Activated T-helper 1 cell treated with anti-CD3 and anti-CD28 coated beads, Interleukin-2, amount 50 U/mL, for 16 hours (primary cell): ENCODE results near the gene LTO1.

Experiments used
- DNase-seq, 2 donors: peaks; one replicate each; pipeline ENCODE4 v3.0.0-alpha.2; 2020; ENCODE audit warnings: low read depth in 1 of 2, low spot score in 1 of 2

LTO1 gene

DNA sequence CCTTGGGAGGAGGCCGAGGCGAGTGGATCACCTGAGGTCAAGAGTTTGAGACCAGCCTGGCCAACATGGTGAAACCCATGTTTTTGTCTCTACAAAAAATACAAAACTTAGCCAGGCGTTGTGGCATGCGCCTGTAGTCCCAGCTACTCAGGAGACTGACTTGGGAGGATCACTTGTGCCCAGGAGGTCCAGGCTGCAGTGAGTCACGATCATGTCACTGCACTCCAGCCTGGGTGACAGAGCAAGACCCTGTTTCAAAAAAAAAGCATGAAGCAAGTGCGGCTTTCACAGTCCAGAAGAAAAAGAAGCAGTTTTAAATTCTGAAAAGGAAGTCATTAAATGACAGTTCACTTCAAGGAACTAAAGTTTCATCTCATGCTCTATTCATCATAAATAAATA, 7.1 kb upstream of the LTO1 start:
- no peak for DNase-seq

DNA sequence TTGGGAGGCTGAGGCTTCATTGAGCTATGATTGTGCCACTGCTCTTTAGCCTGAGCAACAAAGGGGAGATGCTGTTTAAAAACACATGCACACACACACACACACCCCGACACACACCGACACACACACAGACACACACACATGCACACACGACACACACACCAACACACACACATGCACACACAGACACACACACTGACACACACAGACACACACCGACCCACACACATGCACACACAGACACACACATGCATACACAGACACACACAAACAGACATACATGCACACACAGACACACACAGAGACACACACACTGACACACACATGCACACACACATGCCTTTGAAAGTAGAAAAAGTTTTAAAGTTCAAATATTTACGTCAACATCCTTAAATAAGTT, 5.5 kb upstream of the LTO1 start:
- DNase-seq = no peak

DNA sequence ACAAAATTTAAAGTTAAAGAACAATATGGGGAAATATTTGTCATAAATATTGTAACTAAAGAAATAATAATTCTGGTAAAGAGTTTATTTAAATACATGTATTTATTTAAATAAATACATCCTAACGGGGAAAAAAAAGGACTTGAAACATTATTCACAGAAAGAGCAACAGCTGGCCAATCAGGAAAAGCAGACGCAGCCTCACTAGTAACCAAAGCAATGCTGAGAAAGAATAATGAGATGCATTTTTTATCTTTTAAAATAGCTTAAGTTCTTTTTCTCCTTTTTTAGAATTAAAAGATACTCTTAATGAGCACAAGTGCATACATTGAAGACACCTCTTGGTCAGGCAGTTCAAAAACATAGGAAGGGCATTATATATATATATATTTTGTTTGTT, 2.6 kb upstream of the LTO1 start:
- DNase-seq = no peak

DNA sequence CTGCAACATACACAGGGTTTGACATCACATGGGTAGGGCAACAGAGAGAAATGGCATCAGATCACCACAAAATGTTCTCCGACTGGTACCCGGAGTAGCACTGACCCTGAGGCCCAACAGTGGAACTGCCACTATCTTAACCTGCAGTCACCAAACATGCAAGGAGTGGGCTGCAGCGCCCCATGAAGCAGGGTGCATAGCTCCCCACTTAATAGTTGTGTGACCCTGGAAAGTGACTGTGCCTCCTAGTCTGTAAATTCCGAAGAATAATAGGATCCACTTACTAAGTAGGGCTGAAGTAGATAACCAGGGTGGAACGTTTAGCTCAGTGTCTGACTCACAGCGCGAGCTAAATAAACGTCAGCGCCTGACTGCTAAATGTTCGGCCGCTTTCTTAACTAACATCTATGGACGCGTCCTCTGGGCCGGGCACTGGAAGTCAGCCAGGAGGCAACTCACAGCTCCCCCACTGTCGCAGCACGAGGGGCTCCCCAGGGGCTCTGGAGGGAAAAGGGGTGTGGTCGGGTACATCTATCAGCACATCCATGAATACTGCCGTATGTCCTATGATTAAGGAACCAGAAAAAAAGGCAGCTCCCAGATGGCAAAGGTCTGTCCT, 777 bp downstream of the LTO1 start:
- no peak for DNase-seq

DNA sequence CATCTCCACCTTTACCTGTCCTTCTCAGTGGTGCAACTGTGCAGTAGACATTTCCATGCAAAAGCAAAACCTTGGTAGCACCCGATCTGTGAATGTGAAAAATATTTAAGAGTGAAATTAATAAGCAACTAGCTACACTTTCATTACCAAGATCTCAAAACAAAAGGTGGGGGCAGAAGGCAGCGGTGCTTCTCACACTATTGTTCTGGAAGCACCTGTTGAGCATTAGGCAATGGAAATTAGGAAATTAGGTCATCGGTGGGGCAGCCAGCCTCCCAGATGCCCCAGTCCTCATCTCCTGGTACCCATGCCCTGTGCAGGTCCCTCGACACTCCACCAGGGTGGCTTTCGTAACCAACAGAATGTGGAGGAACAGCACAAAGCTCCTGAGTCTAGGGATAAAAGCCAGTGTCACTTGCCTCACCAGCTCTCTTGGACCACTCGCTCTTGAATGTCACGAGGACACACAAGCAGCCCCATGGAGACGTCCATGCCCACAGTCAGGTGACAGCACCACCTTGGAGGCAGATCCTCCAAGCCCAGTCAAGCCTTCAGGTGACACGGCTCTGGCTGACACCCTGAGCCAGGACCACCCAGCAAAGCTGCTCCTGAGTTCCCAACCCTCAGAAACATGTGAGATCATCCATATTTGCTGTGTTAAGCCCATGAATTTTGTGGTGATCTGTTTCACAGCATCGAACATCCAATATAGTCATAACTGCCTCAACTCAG, 3.3 kb downstream of the LTO1 start:
- DNase-seq = no peak

DNA sequence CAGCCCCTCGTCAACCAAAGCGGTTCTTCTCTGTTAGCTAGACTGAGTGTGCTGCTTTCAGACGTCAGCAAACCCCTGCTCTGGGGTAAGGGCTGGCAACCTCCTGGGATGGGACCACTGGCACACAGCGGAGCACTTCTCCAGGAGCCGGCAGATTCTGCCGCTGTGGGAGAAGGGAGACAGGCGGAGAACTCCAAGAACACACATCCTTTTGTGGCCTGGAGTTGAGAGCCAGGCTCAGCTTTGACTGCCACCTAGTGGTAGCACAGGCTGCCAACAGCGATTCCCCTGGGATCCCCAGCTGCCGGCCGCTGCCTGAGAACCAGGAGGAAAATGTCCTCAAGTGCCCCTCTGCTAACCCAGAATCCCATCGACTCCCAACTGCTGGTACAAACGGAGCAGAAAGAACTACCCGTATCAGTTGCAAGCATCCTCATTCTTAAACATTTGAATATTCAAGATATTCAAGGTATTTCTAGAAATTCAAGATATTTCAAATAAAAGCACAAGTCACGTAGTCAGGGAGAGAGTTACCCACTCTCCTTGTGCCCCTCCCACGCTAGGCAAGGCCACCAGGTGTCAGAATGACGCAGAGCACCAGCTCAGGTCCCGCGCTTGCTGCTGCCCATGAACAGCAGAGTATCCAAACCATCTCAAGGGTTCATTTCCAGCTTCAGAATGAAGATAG, 4.9 kb downstream of the LTO1 start:
- peak in 1 of 2 donors; percentile 26 for DNase-seq

DNA sequence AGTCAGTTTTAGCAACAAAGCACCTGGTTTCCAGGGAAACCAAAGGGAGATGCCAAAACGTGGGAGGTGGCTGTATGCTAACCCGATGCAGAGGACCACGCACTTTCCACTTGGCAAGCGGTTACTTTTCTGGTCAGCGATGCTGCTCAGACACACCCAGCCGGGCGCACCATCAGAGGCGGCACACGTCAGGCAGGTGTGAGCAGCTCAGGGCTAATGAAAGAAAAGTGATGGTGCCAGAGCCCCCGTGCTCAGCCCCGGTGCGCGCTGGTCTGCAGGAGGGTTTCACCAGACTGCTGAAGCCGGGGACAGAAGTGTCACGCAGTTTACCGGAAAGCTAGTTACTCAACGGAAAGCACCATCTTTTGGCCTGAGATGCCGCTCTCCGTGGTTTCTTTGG, 5.7 kb downstream of the LTO1 start:
- no peak for DNase-seq

DNA sequence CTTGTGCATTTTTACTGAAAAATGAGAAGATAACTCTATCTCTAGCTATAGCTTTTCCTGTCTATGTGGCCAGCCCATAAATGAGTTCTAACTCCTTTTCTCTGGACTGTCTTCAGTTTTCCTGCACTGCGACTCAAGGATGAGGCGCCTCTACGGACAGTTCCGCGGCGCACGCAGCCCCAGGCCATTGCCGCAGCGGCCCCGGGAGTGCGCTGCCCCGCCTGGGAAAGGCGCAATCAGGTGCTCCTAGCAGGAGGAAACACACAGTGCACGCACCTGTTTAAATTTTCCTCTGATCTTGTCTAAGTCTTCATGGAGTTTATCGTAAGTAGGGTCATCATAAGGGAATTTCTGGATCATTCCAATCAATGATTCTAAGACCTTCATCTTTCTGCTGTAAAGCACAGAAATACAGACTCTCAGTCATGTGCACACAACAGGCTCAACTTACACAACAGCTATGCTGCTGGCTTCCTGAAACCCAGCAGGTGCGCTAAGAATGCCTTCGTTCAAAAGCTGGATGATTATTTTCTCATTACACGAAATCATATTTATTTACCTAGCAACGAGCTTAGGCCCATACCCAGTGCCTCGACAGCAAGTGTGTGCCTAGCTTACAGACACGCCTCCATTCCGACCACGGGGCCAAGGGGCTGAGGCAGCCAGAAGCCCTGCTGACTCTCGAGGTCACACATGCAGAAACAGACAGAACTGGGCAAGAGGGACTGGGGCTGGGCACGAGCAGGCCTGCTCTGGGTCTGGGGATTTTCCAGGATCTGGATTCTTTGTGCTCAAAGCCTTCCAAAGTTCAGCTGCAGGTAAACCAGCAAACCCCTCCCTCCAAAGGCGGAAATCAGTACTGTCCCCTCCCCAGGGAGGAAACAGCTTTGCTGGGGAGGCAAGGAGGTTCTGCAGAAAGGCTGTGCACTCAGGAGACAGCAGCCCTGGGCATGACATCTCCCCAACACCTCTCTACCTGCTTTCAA, 7.2 kb downstream of the LTO1 start:
- DNase-seq = no peak

DNA sequence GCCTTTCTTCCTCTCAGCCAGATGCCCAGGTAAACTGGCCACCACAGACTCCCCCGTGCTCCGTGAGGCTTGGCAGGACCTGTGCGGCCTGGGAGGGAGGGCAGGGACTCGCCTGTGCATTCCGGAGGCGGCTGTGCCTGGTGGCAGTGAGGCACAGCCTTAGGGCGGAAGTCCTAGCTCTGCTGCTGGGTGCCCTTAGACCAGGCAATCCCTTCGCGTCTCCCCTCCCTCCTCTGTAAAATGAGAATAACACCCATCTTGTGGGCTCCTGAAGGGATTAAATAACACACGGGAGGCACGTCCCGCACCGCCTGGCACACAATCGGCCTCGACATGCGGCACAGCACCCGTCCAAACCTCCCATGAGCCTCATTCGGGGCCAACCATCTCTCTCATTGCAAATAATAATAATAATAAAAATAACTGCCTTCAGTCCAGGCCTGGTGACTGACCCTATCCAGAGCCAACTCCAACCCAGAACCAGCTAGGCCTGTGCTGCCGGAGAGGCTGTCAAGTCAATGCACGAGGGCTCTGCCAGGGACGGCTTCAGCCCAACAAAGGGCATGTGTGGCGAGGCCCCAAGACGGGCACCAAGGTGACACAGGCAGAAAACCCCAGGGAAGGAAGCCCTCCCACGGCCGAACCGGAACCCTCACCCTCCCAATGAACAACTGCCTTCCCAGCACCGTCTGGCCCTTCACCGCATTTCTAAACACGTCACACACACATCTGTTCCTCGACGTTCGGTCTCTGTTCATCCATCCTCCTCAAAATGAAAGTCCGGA, 8.2 kb downstream of the LTO1 start:
- DNase-seq = no peak

DNA sequence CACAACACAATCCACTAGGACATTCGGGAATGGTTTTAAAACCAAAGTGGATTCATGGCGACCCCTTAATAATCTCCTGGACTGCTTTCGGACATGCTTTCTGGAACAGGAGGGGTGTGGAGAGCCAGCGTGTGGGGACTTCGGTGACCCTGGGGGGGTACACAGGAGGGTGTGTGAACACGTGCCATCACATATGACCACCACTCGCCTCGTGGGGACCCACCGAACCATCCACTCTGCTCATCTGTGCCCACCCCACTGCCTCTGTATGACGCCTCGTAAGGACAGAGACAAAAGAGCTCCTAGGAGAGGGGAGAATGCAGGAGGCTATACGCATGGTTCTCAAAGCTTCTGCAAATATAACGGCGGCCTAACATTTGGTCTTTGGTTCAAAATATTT, 8.9 kb downstream of the LTO1 start:
- no peak for DNase-seq

DNA sequence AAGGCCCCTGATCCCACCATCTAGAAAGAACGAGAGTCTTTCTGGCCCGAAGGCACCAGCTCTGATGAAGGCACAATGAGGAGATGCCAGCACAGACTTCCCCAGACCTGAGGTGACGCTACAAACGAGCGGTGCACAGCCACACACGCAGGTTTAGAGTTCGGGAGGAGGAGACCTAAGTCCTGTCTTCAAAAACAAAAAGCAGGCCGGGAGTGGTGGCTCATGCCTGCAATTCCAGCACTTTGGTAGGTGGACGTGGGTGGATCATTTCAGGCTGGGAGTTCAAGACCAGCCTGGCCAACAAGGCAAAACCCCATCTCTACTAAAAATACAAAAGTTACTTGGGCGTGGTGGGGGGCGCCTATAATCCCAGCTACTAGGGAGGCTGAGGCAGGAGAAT, 9.5 kb downstream of the LTO1 start:
- no peak for DNase-seq

DNA sequence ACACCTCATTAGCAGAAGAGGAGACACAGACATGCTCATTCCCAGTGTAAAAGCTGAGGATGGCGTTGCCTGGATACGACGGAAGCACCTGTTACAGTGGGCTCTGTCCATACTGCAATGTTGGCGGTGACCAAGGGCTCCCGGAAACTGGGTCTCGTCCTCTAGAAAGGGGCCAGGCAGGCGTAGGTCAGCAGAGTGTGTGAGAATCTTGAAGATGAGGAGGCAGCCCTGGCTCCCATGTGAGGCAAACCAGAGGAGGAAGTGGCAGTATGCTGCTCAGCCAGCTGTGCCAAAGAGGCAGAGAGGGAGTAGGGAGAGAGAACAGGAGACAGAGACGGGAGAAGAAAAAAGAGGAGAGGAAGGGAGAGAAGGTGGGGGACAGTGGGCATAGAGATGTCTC, 10.3 kb downstream of the LTO1 start:
- no peak for DNase-seq

DNA sequence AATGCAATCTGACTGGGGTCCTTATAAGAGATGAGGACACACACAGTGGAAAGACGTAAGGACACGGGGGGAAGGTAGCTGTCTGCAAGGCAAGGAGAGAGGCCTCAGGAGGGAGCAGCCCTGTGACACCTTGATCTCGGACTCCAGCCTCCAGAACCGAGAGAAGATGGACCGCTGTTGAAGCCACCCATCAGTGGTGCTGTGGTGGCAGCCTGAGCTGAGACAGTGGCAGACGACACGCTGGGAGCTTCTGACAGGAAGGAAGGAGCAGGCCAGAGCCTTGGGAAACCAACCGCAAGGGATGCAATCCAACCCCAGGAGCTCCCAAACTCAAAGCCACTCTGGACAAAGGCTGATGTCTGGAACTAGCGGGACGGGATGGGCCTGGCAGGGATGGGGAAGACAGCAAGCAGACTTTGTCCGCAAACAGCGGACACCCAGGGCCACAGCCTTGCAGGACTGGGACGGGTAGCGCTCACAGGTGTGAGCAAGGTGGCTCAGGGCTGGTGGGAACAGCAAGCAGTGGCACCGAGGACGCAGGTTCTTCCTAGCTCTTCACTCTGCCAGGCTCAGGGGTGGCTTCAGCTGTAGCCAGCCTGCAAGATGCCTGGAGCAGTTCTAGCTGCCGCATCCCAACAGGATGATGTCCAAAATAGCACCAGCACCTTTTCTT, 10.9 kb downstream of the LTO1 start:
- DNase-seq = no peak

DNA sequence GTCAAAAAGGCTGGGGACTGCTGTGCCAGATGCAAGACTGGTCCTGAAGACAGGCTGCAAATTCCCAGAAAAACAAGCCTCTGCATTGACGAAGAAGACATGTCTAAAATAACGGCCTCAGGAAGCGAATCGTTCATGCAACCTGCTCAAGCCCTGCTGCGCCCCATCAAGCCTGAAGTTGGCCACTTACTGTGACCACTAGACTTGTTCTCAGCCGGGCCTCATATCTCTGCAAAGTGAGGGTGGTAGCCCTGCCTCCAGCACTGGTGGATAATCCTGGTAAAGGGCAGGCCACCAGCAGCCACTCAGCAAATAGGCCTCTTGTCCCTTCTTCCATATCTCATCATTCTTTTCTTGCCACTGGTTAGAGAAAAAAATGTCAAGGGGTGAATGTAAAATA, 11.8 kb downstream of the LTO1 start:
- DNase-seq = no peak

DNA sequence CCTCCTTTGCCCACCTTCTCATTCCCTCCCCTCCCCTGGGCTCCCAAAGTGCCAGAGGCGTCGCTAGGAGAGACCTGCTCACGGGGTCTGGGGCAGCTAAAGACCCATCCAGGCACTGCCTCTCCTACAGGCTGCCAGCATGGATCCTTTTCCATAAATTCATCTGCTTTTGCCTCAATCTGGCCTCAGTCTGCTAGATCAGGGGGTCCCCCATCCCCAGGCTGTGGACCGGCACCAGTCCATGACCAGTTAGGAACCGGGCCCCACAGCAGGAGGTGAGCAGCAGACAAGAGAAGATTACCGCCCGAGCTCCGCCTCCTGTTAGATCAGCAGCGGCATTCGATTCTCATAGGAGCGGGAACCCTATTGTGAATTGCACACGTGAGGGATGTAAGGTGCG, 12.3 kb downstream of the LTO1 start:
- DNase-seq = no peak

DNA sequence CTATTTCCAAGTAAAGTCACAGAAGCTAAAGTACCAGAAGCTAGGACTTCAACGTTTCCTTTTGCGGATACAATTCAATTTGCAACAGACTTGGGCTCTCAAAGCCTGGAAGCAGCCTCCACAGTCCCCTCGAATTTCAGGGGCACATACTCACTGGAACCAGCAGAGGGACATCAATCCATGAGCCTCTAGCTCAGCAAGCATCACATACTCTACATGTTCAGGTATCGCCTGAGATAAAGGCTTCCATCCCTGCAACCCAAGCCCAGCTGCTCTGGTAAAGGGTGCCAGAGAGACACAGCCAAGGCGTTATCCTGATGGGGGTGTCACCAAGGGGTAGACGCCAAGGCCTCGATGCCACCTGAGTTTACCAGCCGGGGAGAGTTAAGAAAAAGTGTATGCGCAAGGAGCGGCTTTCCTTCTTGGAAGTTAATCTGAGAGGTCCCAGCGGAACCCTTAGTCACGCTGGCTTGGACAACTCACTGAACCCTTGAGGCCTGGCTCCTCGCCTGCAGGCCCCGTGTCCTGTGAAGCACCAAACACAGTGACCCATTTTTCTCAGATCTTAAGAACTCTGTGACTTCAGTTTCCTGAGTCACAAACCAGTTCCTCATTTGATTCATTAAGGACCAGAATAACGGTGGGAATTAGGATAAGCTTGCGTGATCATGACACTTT, 13.0 kb downstream of the LTO1 start:
- no peak for DNase-seq

DNA sequence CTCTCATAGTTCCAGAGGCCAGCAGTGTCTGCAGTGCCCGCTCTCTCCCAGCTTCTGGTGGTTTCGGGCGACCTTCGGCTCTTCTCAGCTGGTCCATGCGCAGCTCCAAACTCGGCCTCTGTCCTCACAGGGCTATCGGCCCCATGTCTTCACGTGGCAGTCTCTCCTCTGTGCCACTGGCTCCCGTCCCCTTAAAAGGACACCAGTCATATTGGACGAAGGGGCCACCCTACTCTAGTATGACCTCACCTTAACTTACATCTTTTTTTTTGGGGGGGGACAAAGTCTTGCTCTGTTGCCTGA, 13.8 kb downstream of the LTO1 start:
- no peak for DNase-seq

DNA sequence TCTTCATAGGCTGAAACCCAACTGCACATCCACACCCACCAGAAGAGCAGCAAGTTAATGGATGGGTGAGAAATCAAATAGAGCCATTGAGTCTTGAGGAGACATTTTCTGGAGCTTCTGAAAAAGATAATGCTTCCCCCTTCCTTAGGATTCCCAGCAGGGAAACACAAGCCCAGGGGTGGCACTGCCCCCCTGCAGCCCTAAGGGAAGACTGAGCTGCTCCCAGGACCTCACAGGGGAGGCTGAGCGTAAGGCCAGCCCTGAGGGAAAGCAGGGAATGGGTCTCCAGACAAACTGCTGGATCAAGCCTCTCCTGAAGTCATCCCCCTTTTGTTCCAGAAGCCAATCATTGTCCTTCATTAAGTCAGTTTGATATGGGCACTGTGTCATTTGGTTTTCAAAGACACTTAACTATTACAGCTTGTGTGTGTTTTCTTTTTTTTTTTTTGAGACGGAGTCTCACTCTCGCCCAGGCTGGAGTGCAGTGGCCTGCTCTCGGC, 15.1 kb downstream of the LTO1 start:
- DNase-seq = no peak

DNA sequence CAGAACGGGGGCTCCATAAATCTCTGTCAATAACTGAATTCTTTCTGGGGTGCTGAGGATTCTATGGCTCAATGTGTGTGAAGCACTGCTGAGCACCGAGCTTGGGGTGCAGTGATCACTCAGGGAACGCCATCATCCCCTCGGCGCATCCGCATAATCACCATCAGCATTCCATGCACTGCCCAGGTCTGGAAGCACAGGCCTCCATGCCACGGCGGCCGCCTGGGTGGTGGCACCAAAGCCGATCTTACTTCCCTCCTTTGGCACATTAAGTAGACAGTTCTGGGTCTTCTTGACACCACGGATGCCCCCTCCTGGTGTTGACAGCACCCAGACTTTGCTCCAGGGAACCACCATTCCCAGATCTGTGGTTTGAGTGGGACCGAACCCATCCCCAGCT, 15.6 kb downstream of the LTO1 start:
- no peak for DNase-seq
